ENCODE results near the gene UQCRHL. TPM values are rescaled to one million over a fixed set of nuclear protein-coding genes. Genes with fewer than 3 reads are reported as not detected.
A peak's percentile ranks its signal among the peaks of the same experiment; 100 is the strongest.

The UQCRHL gene
- total and polyA plus RNA-seq, 2 experiments from 2014 or later: 2.3 to 3.0 TPM

DNA sequence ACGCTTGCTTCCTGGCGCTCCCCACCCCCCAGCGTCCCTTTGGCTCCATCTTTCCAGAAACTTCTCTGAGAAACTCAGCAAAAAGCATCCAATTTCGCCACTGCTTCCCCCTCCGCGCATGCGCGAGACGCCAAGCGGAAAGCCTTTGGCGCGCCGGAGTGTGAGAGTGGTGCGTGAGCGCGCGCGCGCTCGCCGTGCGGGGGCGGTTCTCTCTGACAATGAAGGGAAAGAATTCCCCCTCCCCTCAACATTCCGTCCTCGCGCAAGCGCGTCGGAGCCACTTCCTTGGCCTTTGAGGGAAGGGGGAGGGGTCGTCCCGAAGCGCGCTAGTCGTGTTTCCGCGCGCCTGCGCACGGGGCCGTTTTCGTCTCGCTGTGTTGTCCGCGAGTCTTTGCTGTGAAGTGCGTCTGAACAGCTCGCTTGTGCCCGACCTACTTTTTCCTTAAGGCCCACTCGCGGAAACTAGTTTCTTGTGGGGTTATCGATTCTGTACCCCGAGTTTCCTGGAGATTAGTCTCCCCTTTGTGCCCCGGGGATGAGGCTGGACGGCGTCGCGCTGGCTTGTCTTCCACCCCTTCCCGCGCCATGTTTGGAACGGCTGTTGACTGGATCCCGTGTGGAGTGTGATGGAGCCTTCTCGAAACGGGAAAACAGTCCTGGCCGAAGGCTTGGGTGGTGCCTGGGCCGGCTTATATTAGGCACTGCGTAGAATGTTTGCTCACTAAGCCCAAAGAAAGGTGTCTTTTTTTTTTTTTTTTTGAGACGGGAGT, 28.5 kb upstream of the UQCRHL start:
- H3F3A ChIP-seq (replicated peaks; ENCODE audit: low read depth): peaks cover 9% of the 10 kb centered on the region; the same call in 1 of the 2 replicates
- Mint-ChIP-seq H3K27me3 (ENCODE audit: insufficient read depth, low read depth, poor library complexity) (peaks cover 27% of the 10 kb centered on the region), H3K36me3 (ENCODE audit: low read depth) (peaks cover 12% of the 10 kb centered on the region), H3K9me3 (no peaks in the 10 kb centered on the region; the same call in 2 of the 3 replicates), H3K4me3 (peak overlapping the region; percentile 92), H3K4me1 (peaks cover 23% of the 10 kb centered on the region), H3K27ac (peak overlapping the region; percentile 99)
- peaks cover 8% of the 10 kb centered on the region; the same call in 1 of the 2 replicates for H3K27me3 ChIP-seq (ENCODE audit: insufficient read depth)
- peaks cover 4% of the 10 kb centered on the region; the same call in 1 of the 2 replicates for H3K4me1 ChIP-seq (ENCODE audit: insufficient read depth)
- peak; percentile 96 for DNase-seq (ENCODE audit: low spot score)
- peak overlapping the region; percentile 100 for H3K27ac ChIP-seq (ENCODE audit: low read depth)
- TF ChIP-seq NANOG (IDR thresholded peaks at IDR 0.05; ENCODE audit: borderline replicate concordance) (no peak), POLR2AphosphoS5 (IDR thresholded peaks at IDR 0.05; ENCODE audit: low read depth) (peak; percentile 63), JUNB (IDR thresholded peaks at IDR 0.05; ENCODE audit: unreplicated experiment) (no peak), ZNF331 (CRISPR knock-in tag; IDR thresholded peaks at IDR 0.05; ENCODE audit: low read depth) (no peak), EZH2 (IDR thresholded peaks at IDR 0.05; ENCODE audit: low read depth, unreplicated experiment) (no peak), CREB1 (CRISPR knock-in tag; IDR thresholded peaks at IDR 0.05; ENCODE audit: low read depth) (0 out of 2 replicates have a peak, but pooled peaks have one; percentile 21), ETS1 (IDR thresholded peaks at IDR 0.05) (no peak), ZNF114 (CRISPR knock-in tag; IDR thresholded peaks at IDR 0.05) (no peak), EZH2phosphoT487 (IDR thresholded peaks at IDR 0.05; ENCODE audit: unreplicated experiment) (no peak)
- TF ChIP-seq, protein P1, sequence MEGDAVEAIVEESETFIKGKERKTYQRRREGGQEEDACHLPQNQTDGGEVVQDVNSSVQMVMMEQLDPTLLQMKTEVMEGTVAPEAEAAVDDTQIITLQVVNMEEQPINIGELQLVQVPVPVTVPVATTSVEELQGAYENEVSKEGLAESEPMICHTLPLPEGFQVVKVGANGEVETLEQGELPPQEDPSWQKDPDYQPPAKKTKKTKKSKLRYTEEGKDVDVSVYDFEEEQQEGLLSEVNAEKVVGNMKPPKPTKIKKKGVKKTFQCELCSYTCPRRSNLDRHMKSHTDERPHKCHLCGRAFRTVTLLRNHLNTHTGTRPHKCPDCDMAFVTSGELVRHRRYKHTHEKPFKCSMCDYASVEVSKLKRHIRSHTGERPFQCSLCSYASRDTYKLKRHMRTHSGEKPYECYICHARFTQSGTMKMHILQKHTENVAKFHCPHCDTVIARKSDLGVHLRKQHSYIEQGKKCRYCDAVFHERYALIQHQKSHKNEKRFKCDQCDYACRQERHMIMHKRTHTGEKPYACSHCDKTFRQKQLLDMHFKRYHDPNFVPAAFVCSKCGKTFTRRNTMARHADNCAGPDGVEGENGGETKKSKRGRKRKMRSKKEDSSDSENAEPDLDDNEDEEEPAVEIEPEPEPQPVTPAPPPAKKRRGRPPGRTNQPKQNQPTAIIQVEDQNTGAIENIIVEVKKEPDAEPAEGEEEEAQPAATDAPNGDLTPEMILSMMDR (conservative IDR thresholded peaks at IDR 0.05; ENCODE audit: low read depth in 2 of 2): no peak
- TF ChIP-seq, protein P2, sequence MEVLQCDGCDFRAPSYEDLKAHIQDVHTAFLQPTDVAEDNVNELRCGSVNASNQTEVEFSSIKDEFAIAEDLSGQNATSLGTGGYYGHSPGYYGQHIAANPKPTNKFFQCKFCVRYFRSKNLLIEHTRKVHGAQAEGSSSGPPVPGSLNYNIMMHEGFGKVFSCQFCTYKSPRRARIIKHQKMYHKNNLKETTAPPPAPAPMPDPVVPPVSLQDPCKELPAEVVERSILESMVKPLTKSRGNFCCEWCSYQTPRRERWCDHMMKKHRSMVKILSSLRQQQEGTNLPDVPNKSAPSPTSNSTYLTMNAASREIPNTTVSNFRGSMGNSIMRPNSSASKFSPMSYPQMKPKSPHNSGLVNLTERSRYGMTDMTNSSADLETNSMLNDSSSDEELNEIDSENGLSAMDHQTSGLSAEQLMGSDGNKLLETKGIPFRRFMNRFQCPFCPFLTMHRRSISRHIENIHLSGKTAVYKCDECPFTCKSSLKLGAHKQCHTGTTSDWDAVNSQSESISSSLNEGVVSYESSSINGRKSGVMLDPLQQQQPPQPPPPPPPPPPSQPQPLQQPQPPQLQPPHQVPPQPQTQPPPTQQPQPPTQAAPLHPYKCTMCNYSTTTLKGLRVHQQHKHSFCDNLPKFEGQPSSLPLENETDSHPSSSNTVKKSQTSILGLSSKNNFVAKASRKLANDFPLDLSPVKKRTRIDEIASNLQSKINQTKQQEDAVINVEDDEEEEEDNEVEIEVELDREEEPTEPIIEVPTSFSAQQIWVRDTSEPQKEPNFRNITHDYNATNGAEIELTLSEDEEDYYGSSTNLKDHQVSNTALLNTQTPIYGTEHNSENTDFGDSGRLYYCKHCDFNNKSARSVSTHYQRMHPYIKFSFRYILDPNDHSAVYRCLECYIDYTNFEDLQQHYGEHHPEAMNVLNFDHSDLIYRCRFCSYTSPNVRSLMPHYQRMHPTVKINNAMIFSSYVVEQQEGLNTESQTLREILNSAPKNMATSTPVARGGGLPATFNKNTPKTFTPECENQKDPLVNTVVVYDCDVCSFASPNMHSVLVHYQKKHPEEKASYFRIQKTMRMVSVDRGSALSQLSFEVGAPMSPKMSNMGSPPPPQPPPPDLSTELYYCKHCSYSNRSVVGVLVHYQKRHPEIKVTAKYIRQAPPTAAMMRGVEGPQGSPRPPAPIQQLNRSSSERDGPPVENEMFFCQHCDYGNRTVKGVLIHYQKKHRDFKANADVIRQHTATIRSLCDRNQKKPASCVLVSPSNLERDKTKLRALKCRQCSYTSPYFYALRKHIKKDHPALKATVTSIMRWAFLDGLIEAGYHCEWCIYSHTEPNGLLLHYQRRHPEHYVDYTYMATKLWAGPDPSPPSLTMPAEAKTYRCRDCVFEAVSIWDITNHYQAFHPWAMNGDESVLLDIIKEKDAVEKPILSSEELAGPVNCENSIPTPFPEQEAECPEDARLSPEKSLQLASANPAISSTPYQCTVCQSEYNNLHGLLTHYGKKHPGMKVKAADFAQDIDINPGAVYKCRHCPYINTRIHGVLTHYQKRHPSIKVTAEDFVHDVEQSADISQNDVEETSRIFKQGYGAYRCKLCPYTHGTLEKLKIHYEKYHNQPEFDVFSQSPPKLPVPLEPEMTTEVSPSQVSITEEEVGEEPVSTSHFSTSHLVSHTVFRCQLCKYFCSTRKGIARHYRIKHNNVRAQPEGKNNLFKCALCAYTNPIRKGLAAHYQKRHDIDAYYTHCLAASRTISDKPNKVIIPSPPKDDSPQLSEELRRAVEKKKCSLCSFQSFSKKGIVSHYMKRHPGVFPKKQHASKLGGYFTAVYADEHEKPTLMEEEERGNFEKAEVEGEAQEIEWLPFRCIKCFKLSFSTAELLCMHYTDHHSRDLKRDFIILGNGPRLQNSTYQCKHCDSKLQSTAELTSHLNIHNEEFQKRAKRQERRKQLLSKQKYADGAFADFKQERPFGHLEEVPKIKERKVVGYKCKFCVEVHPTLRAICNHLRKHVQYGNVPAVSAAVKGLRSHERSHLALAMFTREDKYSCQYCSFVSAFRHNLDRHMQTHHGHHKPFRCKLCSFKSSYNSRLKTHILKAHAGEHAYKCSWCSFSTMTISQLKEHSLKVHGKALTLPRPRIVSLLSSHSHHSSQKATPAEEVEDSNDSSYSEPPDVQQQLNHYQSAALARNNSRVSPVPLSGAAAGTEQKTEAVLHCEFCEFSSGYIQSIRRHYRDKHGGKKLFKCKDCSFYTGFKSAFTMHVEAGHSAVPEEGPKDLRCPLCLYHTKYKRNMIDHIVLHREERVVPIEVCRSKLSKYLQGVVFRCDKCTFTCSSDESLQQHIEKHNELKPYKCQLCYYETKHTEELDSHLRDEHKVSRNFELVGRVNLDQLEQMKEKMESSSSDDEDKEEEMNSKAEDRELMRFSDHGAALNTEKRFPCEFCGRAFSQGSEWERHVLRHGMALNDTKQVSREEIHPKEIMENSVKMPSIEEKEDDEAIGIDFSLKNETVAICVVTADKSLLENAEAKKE (CRISPR knock-in tag; IDR thresholded peaks at IDR 0.05): no peak
- peak; percentile 36 for ATAC-seq
- H3K79me2 ChIP-seq (replicated peaks; ENCODE audit: insufficient read depth): peaks cover 7% of the 10 kb centered on the region; the same call in 1 of the 2 replicates
- no peaks in the 10 kb centered on the region for H3K9me2 ChIP-seq (ENCODE audit: insufficient read depth)
- H3K4me3 ChIP-seq: peak overlapping the region; percentile 86
- H3K4me2 ChIP-seq: peak overlapping the region; percentile 80
- H3K36me3 ChIP-seq (ENCODE audit: insufficient read depth): no peaks in the 10 kb centered on the region
- H2AFZ ChIP-seq: peak overlapping the region; percentile 15; the same call in 1 of the 2 replicates
- H4K20me1 ChIP-seq (replicated peaks; ENCODE audit: insufficient read depth): no peaks in the 10 kb centered on the region
